Motor neuron (in vitro differentiated cells): Measurements from ENCODE around the gene LENG1. TPM values are rescaled to one million over a fixed set of nuclear protein-coding genes. Genes with fewer than 3 reads are reported as not detected.
"Not testable (repeated sequence)": the region's sequence is repeated elsewhere in the genome, so short reads cannot be mapped to it uniquely, and the experiment has no call there.

Experiments used
- ATAC-seq, 8 experiments: fragments of 200-7000 bp; cut with Tn5 transposase; replicated peaks in 6 of 8; 2 replicates each; pipeline ENCODE4 v1.8.0; 2021; ENCODE audit warnings: mild to moderate bottlenecking in 8 of 8, moderate library complexity in 8 of 8
- H3K27ac ChIP-seq, 2 donors: fragments of 250-450 bp; sonication (Bioruptor Pico); 2 replicates each; pipeline ENCODE4 v1.9.0; 2021; ENCODE audit warnings: antibody characterized with exemption in 2 of 2, mild to moderate bottlenecking in 2 of 2, moderate library complexity in 1 of 2
- H3K4me1 ChIP-seq, 2 donors: fragments of 250-450 bp; sonication (Bioruptor Pico); replicated peaks in 1 of 2; 2 replicates each; pipeline ENCODE4 v1.6.1; 2021; ENCODE audit warnings: antibody characterized with exemption in 2 of 2, mild to moderate bottlenecking in 2 of 2, moderate library complexity in 1 of 2
- H3K4me3 ChIP-seq, 5 donors: fragments of 250-450 bp; sonication (Bioruptor Pico); 2 replicates each; pipeline ENCODE4 v1.9.0; 2021; ENCODE audit warnings: antibody characterized with exemption in 5 of 5, mild to moderate bottlenecking in 5 of 5, moderate library complexity in 4 of 5
- WGBS, 10 experiments: fragments of 450-650 bp; shearing (Covaris generic); methylation state at CpG; one replicate each; pipeline ENCODE4 v1.0.0; 2022; 5-methylcytosine and 5-hydroxymethylcytosine counted together
- in situ Hi-C, 9 experiments: fragments of 400-800 bp; cut with MboI; loops; one replicate each; pipeline ENCODE4 v1.15.0; 2021; ENCODE audit warnings: low sequenced_read_pairs in 9 of 9, low pct_unique_long_range_greater_than_20kb in 2 of 9; ENCODE audit not compliant: unreplicated experiment in 9 of 9
- total RNA-seq, 8 experiments: library from RNA; unstranded; fragments of 300-600 nt; gene quantifications; 2 replicates each; pipeline versions ENCODE4 v1.2.3 to v1.2.4, GENCODE V29; 2022

The LENG1 gene
- 10 to 100 TPM in 6 of 8 experiments, 1 to 10 TPM in 2; 8.2 to 12.5 (median 10.9) TPM for total RNA-seq

DNA sequence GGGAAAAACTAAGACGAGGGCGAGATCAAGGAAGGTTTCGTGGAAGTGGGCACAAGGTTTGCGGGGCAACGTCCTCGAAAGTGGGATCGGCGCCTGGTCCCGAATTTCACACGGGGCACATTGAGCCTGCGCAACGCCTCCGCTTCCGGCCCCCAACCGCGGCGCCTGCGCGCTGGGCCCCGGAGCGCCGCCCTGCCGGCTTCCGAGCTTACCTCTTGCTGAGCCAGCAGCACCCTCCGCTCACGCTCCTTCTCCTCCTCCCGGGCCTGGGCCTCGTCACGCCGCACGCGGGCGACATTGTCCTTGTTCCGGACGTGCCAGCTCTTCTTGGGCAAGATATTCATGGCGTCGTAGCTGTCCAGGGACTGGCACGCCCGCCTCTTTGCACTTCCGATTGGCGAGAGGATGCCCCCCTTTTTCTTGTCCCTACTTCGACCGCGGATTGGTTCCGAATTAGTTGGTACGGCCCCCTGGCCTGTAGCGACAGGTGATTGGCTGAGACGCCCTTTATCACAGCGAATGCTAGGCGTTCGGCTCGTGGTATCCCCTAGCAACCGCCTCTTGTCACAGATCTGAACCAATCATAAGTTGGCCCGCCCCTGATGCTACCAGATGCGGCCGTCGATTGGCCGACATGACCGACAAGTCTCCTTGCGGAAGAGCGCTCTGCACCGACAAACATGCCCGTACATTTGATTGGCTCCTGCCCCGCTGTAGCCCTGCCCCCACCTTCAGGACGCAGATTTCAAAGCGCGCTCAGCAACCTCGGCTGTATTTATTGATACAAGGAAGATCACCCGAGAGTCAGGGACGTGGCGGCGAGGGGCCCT, at the start of gene LENG1:
TSS of gene LENG1 (minus strand) at position 370 of the 830 bp plus-strand sequence. CDS start at position 344, 26 bp downstream.
- in situ Hi-C loops, result loop anchor here in 1 of 9 experiments (10.0 kb wide), 1 partner anchor 75 kb away; no protein-coding TSS in a partner anchor

DNA sequence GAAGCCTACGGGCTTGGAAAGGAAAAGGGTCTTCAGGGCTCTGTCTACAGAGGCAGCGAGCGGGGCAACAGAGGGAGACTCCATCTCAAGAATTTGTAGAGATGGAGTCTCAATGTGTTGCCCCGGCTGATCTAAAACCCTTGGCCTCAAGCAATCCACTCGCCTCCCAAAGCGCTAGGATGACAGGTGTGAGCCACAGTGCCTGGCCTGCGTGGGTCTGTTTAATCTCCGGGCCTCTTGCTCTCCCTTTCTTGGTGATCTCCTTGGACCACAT, 49.2 kb upstream of the LENG1 start:
- Histone ChIP-seq H3K27ac (peak overlapping the region in 1 of 2 donors; percentile 79), H3K4me3 (no peak overlapping the region), H3K4me1 (peaks cover 13 to 21% of the 10 kb centered on the region in 2 donors)
- WGBS, 10 experiments, result 87 to 100% (median 92%) methylated on average over 1 to 3 of the region's 8 CpGs; no CpG with 5 or more reads in 7 of the 10 experiments
- peak in 2 of 8 experiments; percentile 1 to 2 for ATAC-seq
- in situ Hi-C loops, result no loop called here

More for the DNA sequence above, at the start of gene LENG1:
- Histone ChIP-seq H3K4me3 (peak within 1 kb of the TSS; percentile 69 to 96 (median 83)), H3K27ac (peak within 1 kb of the TSS; percentile 83 to 94), H3K4me1 (peaks cover 8 to 15% of the 10 kb centered on the region in 2 donors)
- peak; percentile 84 to 94 (median 90) for ATAC-seq
- WGBS, 10 experiments, result 0 to 4% (median 0%) methylated on average over 4 to 23 of the region's 72 CpGs; no CpG with 5 or more reads in 3 of the 10 experiments

DNA sequence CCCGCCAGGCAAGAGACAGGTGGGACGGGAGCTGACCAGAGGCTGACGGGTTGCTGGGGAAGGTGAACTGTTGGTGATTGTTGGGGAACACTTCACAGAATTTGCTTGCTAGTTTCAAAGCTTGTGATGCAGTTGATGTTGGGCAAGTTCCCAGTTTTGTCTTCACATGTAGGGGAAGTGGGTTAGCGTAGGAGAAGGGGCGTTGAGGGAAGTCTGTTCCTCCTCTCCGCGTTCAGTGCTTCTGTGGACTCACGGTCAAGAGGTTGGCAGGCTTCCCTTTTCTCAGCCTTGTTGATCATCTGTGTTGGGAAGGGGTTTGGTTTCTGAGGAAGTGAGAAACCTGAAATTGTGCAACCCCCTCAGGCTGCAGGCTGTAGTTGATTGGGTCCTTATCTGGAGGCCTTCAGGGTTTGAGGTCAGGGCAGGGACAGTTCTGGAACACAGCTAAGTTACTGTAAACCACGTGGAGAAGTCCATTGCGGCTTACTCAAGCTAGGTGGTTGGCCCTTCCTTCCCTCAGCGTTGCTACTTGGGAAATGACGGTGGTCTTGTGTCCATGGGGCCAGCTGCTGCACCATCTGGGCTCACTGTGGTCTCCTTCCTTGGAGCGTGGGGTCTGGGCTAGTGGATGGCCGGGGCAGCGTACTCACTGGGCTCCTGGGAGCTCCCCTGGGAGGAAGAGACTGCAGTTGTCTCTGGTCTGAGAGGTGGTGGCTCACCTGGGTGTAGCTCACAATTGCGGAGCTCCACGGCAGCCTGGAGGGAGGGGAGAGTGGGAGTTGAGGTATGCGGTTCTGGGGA, 48.7 kb upstream of the LENG1 start:
- WGBS, 10 experiments, result 55 to 100% (median 87%) methylated on average over 1 to 7 of the region's 18 CpGs; no CpG with 5 or more reads in 3 of the 10 experiments
- in situ Hi-C loops, result no loop called here
- H3K27ac ChIP-seq, result peak overlapping the region in 1 of 2 donors; percentile 79

DNA sequence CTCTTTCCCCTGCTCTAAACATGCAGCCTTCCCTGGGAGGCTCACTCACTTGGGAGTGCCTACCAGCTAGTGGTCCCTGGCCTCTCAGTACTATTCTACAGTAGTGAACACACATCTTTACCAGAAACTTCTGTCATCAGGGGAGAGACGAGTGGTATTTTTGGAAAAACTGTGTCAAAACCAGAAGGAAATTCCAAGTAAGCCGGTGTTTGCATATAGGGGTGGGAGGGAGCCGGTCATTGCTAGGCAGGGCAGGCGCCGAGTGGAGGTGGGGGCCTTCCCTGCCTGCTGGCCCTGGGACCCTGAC, 48.1 kb upstream of the LENG1 start:
- Histone ChIP-seq H3K4me3 (no peak overlapping the region), H3K27ac (no peak overlapping the region), H3K4me1 (peaks cover 21 to 29% of the 10 kb centered on the region in 2 donors)
- 40% methylated on average over 1 of the region's 5 CpGs; no CpG with 5 or more reads in 9 of the 10 experiments for WGBS, 10 experiments
- no peak for ATAC-seq
- in situ Hi-C loops, result no loop called here

More for the DNA sequence above, 48.7 kb upstream of the LENG1 start:
- no peak overlapping the region for H3K4me3 ChIP-seq
- ATAC-seq, result peak in 4 of 8 experiments; percentile 1 to 5 (median 2)
- H3K4me1 ChIP-seq, result peaks cover 15 to 23% of the 10 kb centered on the region in 2 donors

DNA sequence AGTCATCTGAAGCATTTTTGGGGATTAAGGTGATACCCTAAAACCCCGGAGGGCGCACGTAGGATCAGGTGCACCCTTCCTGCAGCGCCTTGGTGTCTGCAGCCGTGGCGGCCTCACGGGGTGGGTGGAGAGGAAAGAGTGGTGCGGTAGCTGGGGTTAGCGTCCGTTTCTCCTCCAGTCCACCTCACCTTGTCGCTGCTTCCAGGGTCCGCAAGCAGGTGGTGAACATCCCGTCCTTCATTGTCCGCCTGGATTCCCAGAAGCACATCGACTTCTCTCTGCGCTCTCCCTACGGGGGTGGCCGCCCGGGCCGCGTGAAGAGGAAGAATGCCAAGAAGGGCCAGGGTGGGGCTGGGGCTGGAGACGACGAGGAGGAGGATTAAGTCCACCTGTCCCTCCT, 47.7 kb upstream of the LENG1 start:
- in situ Hi-C loops, result not testable (repeated sequence)

DNA sequence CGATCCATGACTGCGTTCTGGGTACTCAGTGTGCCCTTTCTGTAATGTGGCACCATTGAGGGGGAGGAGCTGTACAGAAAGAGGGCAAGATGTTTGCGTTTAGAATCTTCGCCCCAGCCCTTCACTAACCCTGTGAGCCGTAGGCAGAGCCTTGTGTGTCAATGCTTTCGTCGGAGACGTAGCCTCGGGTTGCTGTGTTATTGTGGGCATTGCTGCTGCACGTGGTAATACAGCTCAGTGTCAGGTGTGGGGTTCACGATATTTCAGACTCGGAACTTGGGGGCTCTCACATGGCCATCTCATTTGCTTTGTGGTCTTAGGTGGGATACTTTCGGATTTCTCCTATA, 47.3 kb upstream of the LENG1 start:
- Histone ChIP-seq H3K4me1 (peaks cover 29 to 37% of the 10 kb centered on the region in 2 donors), H3K27ac (no peak overlapping the region), H3K4me3 (no peak overlapping the region)
- in situ Hi-C loops, result no loop called here
- ATAC-seq, result no peak
- 67 to 100% (median 92%) methylated on average over 2 to 8 of the region's 13 CpGs; no CpG with 5 or more reads in 5 of the 10 experiments for WGBS, 10 experiments

More for the DNA sequence above, 47.7 kb upstream of the LENG1 start:
- not testable (repeated sequence) for ATAC-seq, H3K4me3 ChIP-seq, H3K27ac ChIP-seq
- 80 to 100% (median 90%) methylated on average over 1 to 5 of the region's 23 CpGs; no CpG with 5 or more reads in 5 of the 10 experiments for WGBS, 10 experiments
- peaks cover 25 to 33% of the 10 kb centered on the region in 2 donors for H3K4me1 ChIP-seq

DNA sequence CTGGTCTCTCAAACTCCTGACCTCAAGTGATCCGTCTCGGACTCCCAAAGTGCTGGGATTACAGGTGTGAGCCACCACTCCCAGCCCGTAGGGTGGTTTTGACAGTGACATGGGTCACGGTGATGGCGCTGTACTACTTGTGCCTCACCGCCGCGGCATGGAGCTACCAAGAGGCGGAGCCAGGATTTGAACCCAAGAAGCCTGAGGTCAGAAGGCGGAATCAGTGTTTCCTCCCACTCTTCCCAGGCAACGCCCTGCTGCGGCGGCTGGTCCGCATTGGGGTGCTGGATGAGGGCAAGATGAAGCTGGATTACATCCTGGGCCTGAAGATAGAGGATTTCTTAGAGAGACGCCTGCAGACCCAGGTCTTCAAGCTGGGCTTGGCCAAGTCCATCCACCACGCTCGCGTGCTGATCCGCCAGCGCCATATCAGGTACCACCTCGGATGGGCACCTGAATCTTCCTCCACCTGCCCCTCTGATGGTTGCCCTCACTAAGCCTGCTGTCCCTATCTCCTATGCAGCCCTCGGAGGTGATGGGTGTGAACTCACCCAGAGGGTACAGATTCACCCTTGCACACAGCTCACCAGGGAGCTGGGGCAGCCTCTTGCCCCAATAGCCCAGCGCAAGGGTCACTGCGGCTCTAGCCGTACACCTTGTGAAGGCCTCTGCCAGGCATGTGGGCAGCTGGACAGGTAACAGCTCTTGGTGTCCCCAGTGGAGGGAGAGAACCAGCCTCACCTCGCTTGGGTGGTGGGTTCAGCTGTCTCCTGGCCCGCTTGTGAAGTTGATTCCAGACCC, 46.7 kb upstream of the LENG1 start:
- Histone ChIP-seq H3K27ac (no peak overlapping the region), H3K4me3 (no peak overlapping the region)

DNA sequence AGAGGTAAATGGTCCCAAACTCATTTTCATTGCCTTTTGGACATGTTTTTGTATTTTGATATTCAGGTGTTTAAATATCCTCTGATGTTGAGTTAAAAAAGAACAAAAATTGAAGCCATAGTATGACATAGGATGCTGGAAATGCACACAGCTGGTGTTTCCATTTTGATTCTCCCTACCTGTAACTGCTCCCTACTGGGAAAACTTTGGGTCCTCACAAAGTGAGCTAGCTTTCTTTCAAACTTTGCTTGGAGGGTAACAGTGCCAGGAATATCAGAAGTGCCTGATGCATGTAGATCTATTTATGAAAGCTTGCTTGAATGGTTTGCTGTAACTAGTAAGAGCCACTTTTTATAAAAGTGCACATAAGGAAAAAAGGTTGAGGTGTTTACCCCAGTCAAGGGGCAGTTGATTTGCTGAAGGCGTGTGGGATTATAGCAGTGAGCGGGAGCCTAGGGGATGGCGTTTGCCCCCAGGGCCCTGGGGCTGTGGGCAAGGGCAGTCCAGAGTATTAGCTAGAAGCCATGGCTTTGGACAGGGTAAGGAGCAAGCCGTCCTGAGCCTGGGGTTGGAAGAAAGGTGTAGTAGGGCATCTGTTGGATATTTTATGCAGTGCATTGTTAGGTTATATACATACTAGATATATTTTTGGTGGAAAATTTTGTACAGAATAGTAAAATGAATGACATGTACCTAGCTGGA, 45.4 kb upstream of the LENG1 start:
- ATAC-seq, result no peak
- in situ Hi-C loops, result no loop called here
- peaks cover 31 to 39% of the 10 kb centered on the region in 2 donors for H3K4me1 ChIP-seq
- no peak overlapping the region for H3K4me3 ChIP-seq
- H3K27ac ChIP-seq, result no peak overlapping the region
- 83 to 100% (median 93%) methylated on average over 1 to 4 of the region's 4 CpGs; no CpG with 5 or more reads in 4 of the 10 experiments for WGBS, 10 experiments

More for the DNA sequence above, 46.7 kb upstream of the LENG1 start:
- peaks cover 33 to 41% of the 10 kb centered on the region in 2 donors for H3K4me1 ChIP-seq
- in situ Hi-C loops, result no loop called here
- 90 to 100% (median 98%) methylated on average over 1 to 15 of the region's 27 CpGs; no CpG with 5 or more reads in 3 of the 10 experiments for WGBS, 10 experiments
- ATAC-seq, result no peak

DNA sequence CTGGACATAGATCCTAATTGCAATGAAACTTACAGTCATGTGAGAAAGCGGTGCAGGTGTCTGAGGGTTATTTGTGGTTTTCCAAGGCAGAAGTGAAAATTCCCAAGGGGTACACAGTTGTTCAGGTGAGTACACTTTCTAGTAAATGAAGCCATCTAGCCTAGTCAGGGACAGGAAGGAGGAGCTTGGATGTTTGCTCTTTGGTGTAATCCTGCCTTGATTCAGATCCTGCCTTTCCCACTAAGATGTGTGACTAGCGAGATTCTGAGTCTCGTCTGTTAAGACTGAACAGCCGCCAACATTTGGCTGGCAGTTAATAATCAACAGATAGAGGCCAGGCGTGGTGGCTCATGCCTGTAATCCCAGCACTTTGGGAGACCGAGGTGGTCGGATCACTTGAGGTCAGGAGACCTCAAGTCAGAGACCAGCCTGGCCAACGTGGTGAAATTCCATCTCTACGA, 43.7 kb upstream of the LENG1 start:
- Histone ChIP-seq H3K4me3 (no peak overlapping the region), H3K27ac (no peak overlapping the region), H3K4me1 (peaks cover 20 to 22% of the 10 kb centered on the region in 2 donors)
- in situ Hi-C loops, result no loop called here
- 50 to 100% (median 95%) methylated on average over 1 to 4 of the region's 9 CpGs; no CpG with 5 or more reads in 2 of the 10 experiments for WGBS, 10 experiments
- no peak for ATAC-seq

DNA sequence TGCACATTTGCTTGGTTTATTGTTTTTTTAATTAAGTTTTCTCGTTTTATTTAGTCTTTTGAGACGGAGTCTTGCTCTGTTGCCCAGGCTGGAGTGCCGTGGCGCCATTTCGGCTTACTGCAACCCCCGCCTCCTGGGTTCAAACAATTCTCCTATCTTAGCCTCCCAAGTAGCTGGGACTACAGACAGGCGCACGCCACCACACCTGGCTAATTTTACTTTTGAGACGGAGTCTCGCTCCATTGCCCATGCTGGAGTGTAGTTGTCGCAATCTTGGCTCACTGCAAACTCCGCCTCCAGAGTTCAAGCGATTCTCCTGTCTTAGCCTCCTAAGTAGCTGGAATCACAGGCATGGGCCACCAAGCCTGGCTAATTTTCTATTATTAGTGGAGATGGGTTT, 42.5 kb upstream of the LENG1 start:
- in situ Hi-C loops, result no loop called here
- Histone ChIP-seq H3K27ac (no peak overlapping the region), H3K4me3 (peak overlapping the region in 3 of 5 donors; percentile 56 to 90 (median 79)), H3K4me1 (peaks cover 20% of the 10 kb centered on the region in 2 donors)
- no peak for ATAC-seq
- WGBS, 10 experiments, result 0 to 90% (median 47%) methylated on average over 1 to 9 of the region's 13 CpGs; no CpG with 5 or more reads in 3 of the 10 experiments

DNA sequence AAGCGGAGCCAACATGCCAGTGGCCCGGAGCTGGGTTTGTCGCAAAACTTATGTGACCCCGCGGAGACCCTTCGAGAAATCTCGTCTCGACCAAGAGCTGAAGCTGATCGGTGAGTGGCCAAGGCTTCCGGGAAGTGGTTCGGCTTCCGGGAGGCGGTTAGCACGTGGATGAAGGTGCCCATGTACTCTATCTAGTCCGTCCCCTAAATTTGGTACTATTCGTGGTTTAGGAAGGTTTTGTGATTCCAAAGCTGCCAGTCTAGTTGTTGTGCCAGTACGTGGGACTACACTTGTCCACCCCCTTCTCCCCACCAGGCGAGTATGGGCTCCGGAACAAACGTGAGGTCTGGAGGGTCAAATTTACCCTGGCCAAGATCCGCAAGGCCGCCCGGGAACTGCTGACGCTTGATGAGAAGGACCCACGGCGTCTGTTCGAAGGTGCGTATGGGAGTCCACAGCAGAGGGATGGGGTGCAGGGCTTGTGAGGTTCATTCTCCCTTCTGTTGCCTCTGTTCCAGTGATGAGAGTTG, 41.7 kb upstream of the LENG1 start:
- Histone ChIP-seq H3K4me1 (peaks cover 20% of the 10 kb centered on the region in 2 donors), H3K4me3 (peak overlapping the region; percentile 56 to 90 (median 79)), H3K27ac (peak overlapping the region; percentile 94 to 97)
- ATAC-seq, result peak in 1 of 8 experiments; percentile 1
- in situ Hi-C loops, result no loop called here
- WGBS, 10 experiments, result 0 to 9% (median 0%) methylated on average over 1 to 18 of the region's 28 CpGs; no CpG with 5 or more reads in 3 of the 10 experiments
